ENCODE measurements around the gene ALOXE3.
"Not testable (repeated sequence)": the region's sequence is repeated elsewhere in the genome, so short reads cannot be mapped to it uniquely, and the experiment has no call there.

Gene ALOXE3

GRCh38 chr17:8069587-8069860 is 48.8 kb downstream of the ALOXE3 start:
- DNase-seq (ENCODE audit: low read depth): no peak

GRCh38 chr17:8068736-8069586 is 49.4 kb downstream of the ALOXE3 start:
- no peak for DNase-seq (ENCODE audit: low read depth)

- DNase-seq (ENCODE audit: low read depth): no peak
These were observed 50.5 kb downstream of the ALOXE3 start for GRCh38 chr17:8067806-8068205.

GRCh38 chr17:8066841-8067775 is 51.2 kb downstream of the ALOXE3 start:
- no peak for DNase-seq (ENCODE audit: low read depth)

- no peak for DNase-seq (ENCODE audit: low read depth)
These were observed 53.7 kb downstream of the ALOXE3 start for GRCh38 chr17:8064561-8065019.

- DNase-seq (ENCODE audit: low read depth): no peak
These were observed 54.4 kb downstream of the ALOXE3 start for GRCh38 chr17:8063761-8064534.

- DNase-seq (ENCODE audit: low read depth): no peak
These were observed 55.4 kb downstream of the ALOXE3 start for GRCh38 chr17:8062807-8063483.

GRCh38 chr17:8062435-8062806 is 55.9 kb downstream of the ALOXE3 start:
- DNase-seq (ENCODE audit: low read depth): no peak

GRCh38 chr17:8061851-8062250 is 56.5 kb downstream of the ALOXE3 start:
- DNase-seq (ENCODE audit: low read depth): not testable (repeated sequence)

- no peak for DNase-seq (ENCODE audit: low read depth)
These were observed 58.0 kb downstream of the ALOXE3 start for GRCh38 chr17:8060274-8060673.

GRCh38 chr17:8059131-8059530 is 59.2 kb downstream of the ALOXE3 start:
- no peak for DNase-seq (ENCODE audit: low read depth)

- DNase-seq (ENCODE audit: low read depth): no peak
These were observed 60.6 kb downstream of the ALOXE3 start for GRCh38 chr17:8057691-8058114.

GRCh38 chr17:8056976-8057625 is 61.2 kb downstream of the ALOXE3 start:
- DNase-seq (ENCODE audit: low read depth): no peak

- no peak for DNase-seq (ENCODE audit: low read depth)
These were observed 61.9 kb downstream of the ALOXE3 start for GRCh38 chr17:8056232-8056975.

- no peak for DNase-seq (ENCODE audit: low read depth)
These were observed 62.5 kb downstream of the ALOXE3 start for GRCh38 chr17:8055851-8056231.

GRCh38 chr17:8053600-8053999 is 64.7 kb downstream of the ALOXE3 start:
- DNase-seq (ENCODE audit: low read depth): no peak

- DNase-seq (ENCODE audit: low read depth): no peak
These were observed 65.8 kb downstream of the ALOXE3 start for GRCh38 chr17:8052256-8053252.

- no peak for DNase-seq (ENCODE audit: low read depth)
These were observed 66.5 kb downstream of the ALOXE3 start for GRCh38 chr17:8051831-8052230.

GRCh38 chr17:8048736-8049135 is 69.6 kb downstream of the ALOXE3 start:
- DNase-seq (ENCODE audit: low read depth): no peak

Measured in stimulated activated CD8-positive, alpha-beta memory T cell treated with anti-CD3 and anti-CD28 coated beads, Interleukin-7, amount 100 ng/mL, for 24 hours (primary cell).